HG02798 (cell line): Measurements from ENCODE around the gene SAE1.
"Not testable (repeated sequence)": the region's sequence is repeated elsewhere in the genome, so short reads cannot be mapped to it uniquely, and the experiment has no call there.

ENCODE experiments used
- ATAC-seq: cut with Tn5 transposase; IDR thresholded peaks from one replicate; pipeline ENCODE4 v1.9.1; 2021; ENCODE audit warnings: mild to moderate bottlenecking; ENCODE audit not compliant: unreplicated experiment, poor library complexity

SAE1 gene

GRCh38 chr19:47231215-47232054, 100.8 kb downstream of the SAE1 start:
- ATAC-seq = peak; percentile 34

GRCh38 chr19:47232422-47233211, 102.0 kb downstream of the SAE1 start:
- ATAC-seq = no peak

DNA sequence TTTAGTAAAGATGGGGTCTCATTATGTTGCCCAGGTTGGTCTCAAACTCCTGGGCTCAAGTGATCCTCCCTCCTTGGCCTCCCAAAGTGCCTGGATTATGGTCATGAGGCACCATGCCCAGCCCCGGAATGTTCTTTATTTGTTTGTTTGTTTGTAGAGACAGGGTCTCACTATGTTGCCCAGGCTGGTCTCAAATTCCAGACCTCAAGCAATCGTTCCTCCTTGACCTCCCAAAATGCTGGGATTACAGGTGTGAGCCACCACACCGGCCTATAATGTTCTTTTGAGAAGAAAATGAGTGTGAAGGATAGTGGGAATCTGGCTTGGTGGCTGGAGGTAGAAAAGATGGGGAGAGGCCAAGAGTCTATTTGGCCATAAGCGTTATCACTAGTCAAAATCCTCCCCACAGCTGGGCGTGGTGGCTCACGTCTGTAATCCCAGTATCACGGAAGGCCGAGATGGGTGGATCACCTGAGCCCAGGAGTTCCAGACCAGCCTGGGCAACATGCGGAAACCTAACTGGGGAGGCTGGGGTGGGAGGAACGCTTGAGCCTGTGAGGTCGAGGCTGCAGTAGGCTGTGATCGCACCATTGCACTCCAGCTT, 105.5 kb downstream of the SAE1 start:
- ATAC-seq = no peak

- ATAC-seq = no peak
Observed at GRCh38 chr19:47239152-47239551, 108.5 kb downstream of the SAE1 start.

- no peak for ATAC-seq
Observed at GRCh38 chr19:47239610-47240296, 109.1 kb downstream of the SAE1 start.

DNA sequence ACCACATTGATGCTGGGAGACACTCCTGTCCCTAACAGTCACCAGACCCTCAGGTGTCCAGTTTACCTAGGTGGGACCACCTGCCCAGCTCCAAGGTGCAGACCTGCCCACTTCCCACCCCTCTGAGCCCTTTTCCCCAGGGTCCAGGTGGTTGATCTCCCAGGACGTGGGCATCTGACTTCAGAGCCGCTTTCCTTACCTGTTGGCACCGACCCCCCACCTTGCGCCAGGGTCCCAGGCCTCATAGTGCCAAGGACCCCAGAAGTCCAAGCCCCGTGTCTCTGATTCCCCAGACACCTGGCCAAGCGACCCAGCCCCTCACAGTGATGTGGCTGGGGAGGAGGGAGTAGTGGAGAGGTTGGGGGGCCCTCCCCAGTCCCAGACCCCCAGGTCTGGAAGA, 109.9 kb downstream of the SAE1 start:
- ATAC-seq = no peak

- ATAC-seq = no peak
Observed at GRCh38 chr19:47240996-47241918, 110.6 kb downstream of the SAE1 start.

DNA sequence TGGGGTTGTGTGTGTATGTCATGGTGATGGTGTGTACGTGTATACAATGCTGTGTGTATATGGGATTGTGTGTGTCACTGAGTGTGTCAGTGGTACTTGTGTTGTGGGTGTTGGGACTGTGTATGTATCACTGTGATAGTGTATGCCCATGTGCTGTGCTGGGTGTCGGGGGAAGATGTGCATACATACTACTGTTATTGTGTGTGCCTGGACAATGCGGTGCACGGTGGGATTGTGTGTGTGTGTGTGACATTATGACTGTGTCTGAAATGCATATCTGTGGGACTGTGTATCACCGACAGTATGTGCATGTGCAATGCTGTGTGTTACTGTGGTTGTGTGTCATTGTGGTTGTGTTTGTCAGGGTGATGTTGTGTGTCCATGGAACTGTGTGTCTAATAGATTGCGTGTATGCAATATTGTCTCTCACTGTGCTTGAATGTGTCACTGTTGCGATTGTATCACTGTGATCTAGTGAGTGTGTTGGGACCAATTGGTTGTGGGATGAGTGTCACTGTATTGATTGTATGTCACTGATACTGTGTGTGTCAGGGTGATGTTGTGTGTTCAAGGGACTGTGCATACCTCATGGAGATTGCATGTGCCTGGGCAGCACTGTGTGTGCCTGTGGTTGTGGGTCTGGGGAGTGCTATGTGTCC, 111.4 kb downstream of the SAE1 start:
- no peak for ATAC-seq

DNA sequence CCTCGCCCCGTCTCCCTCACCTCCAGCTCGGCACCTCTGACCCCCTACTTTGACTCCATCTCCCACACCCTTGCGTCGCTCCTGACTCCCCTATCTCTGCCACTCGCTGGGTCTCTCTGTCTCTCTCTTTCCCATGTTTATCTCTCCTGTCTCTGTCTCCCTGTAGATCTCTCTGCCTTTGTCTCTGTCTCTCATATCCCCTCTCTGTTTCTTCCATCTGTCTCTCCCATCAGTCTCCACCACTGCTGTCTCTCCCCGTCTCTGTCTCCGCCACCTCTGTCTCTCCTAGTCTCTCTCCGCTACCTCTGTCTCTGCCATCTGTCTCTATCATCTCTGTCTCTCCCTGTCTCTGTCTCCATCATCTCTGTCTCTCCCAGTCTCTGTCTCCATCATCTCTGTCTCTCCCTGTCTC, 112.7 kb downstream of the SAE1 start:
- ATAC-seq = no peak

DNA sequence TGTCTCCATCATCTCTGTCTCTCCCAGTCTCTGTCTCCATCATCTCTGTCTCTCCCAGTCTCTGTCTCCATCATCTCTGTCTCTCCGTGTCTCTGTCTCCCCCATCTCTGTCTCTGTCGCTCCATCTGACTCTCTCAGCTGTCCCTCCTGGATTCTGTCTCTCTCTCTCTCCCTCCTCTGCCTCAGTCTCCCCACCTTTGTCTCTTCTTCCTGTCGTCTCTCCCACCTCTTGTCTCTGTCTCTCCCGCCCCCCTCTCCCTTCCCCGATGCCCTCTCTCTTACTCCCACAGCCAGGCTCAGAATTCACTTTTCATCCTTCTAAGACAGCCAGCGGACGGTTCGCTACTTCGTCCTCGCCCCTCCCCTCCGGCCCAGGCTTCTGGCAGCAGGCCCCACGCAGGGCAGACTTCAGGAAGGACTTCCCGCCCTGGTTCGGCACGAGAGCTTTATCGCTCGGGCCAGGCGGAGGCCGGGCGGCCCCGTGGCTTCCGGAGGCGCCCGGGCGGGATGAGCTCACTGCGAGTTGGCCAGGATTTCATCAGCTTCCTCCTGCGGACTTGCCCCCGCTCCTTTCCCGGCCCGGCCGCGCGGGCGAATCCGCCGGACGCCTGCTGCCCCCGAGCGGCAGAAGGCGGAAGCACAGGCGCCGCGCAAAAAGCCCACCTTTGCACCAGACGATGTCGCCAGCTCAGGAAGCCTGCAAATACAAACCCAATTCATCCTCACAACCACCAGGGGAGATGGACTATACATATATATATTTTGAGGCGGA, 113.3 kb downstream of the SAE1 start:
- peak; percentile 67 for ATAC-seq

GRCh38 chr19:47247308-47247990, 116.8 kb downstream of the SAE1 start:
- ATAC-seq = no peak

DNA sequence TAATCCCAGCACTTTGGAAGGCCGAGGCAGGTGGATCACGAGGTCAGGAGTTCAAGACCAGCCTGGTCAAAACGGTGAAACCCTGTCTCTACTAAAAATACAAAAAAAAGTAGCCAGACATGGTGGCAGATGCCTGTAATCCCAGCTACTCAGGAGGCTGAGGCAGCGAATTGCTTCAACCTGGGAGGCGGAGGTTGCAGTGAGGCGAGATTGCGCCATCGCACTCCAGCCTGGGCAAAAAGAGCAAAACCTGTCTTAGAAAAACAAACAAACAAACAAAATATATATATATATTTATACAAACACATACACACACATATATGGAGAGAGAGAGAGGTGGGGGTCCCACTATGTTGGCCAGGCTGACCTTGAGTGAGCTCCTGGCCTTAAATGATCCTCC, 122.4 kb downstream of the SAE1 start:
- ATAC-seq = not testable (repeated sequence)

DNA sequence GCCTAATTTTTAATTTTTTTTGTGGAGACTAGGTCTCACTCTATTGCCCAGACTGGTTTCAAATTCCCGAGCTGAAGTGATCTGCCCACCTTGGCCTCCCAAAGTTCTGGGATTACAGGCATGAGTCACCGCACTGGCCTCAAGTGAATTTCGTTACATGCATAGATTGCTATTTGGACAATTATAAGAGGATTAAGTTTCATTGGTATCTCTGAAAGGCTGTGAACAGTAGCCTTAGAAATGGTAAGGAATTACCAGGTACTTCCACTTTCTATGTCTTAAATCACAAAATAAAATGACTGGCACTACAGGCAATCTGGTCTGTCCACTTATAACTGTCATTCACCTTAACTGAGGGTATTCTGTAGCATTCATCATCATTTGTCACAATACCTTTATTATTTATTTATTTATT, 122.8 kb downstream of the SAE1 start:
- ATAC-seq = no peak

DNA sequence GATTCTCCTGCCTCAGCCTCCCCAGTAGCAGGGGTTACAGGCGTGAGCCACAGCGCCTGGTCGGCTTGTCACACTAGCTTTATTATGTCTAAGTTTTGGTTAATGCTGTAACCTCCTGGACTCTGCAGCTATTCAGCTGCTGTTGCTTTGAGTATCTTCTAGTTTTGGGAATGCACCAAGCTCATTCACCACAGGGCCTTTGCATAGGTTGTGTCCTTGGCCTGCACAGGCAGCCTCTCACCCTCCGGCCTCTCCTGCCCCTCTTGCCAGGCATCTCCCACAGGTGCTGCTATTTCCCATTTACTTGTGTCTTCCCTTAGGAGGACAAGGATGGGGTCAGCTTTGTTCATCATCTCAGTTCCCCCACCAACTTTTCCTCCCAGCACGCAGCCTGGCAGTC, 123.3 kb downstream of the SAE1 start:
- no peak for ATAC-seq

DNA sequence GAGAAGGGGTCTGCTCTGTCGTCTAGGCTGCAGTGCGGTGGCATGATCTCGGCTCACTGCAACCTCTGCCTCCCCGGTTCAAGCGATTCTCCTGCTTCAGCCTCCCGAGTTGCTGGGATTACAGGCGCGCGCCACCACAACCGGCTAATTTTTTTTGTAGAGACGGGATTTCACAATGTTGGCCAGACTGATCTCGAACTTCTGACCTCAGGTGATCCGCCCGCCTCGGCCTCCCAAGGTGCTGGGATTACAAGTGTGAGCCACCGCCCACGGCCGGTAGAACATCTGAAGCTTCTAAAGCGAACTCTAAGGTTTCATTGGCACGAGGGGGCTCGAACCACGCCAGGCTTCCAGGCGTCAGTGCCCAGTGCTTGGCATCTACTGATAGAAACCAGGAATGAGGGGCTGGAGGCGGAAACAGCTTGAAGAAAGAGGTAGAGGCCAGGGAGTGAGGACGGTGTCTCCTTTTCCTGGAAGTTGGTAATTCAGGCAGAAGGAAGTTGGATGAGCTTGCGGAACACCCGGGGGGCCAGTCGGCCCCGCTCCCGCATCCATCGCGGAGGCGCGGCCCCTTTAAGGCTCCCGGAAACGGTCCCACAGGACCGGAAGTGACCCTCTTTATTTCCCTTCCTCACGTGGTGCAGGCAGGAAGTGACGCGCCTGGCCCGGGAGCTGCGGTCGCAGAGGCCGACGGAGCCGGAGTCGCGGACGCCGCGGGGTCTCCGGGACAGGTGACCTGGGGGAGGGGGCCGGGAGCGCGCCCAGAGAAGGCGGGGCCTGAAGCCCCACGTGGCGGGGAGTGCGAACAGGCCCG, 125.5 kb downstream of the SAE1 start, which contains the start of gene CCDC9:
TSS of gene CCDC9 (plus strand) at position 647 of the 814 bp plus-strand sequence. CDS start 1,876 bp downstream, outside the sequence.
- ATAC-seq = peak; percentile 58

GRCh38 chr19:47256693-47257410, 126.2 kb downstream of the SAE1 start:
- ATAC-seq = peak; percentile 78
